ENCODE measurements around the gene OR4P4.

The OR4P4 gene

DNA sequence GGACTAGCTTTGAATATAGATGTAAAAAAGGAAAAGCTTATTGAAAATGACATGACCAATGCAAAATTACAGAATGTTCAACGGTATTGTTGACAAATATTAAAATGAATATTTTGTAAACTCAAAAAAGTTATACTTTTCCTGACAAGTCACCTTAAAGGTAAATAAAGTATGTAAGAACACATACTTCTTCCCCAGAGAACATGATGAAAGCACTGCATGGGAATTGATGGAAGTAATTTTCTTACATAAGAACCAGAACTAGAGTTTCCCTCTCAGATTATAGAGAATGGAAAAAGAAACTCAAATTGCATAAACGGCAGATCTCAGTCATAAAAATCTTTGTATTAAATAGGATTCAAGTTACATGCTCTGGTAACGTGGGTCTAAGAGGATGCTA, at the start of gene OR4P4:
OR4P4 (plus strand) TSS at position 301 of the 400 bp plus-strand sequence.
- DNase-seq (ENCODE audit: low read depth, low spot score): no peak

DNA sequence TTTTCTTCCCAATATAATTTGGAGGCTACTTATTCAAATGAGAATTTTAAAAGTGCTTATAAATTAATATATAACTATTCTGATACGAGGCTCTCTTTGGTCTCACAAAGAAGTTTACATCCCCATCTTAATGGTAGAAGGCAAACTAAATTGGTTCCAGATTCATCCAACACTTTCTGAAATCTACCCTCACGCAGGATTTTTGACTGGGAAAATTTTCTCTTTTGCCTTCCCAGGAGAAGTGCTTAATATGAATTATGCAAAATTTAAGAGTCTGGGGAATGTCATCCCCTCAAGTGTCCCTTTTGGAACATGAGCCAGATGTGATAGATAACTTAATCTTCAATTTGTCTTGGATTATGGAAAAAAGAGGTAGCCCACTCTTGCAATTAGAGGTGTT, 27.4 kb upstream of the OR4P4 start, which contains the start of gene OR4C11:
OR4C11 (minus strand) TSS at position 101 of the 400 bp plus-strand sequence. CDS start 3,272 bp downstream, outside the sequence.
- no peak for DNase-seq (ENCODE audit: low read depth, low spot score)

- DNase-seq (ENCODE audit: low read depth, low spot score): no peak
These were observed 10.4 kb upstream of the OR4P4 start for GRCh38 chr11:55624531-55624930.

DNA sequence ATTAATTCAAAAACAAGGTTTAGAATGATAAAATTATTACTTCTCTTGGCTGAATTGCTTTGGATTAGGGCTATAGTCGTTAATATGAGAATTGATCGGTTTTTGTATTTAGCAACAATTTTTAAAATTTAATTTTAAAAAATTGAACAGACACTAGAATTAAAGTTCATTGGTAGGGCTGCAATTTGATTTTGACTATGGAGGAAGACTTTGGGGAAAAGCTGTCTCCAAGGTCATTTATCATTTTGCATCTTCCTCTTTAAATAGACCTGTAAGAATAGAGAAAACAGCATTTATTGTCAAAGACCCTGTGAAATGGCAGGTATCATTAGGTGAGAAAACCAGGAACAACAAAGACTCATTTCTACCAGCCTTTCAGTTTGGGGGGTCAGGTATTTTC, 13.1 kb downstream of the OR4P4 start, which contains the start of gene OR4S2:
OR4S2 (plus strand) TSS at position 301 of the 400 bp plus-strand sequence. CDS start 2,577 bp downstream, outside the sequence.
- no peak for DNase-seq (ENCODE audit: low read depth, low spot score)

- no peak for DNase-seq (ENCODE audit: low read depth, low spot score)
These were observed 17.6 kb downstream of the OR4P4 start for GRCh38 chr11:55652560-55652959.

DNA sequence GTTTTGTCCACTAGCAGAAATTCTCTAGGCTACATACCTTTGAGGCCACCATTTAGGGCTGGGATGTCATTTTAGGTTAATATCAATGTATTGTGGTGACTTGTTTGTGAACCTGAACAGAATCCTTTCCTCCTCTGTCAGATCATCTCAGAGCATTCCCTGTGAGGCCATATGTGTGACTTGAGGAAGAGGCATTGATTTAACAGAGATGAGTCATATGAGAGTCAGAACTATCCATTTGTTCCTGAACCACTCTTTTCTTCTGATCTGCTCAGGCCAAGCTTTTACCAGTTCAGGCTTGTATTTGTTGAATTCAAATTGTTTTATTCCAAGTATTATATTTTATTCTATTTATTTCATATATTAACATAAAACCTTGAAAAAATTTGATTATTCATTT, 20.2 kb downstream of the OR4P4 start:
- no peak for DNase-seq (ENCODE audit: low read depth, low spot score)

- no peak for DNase-seq (ENCODE audit: low read depth, low spot score)
These were observed 23.2 kb downstream of the OR4P4 start for GRCh38 chr11:55658031-55658573.

DNA sequence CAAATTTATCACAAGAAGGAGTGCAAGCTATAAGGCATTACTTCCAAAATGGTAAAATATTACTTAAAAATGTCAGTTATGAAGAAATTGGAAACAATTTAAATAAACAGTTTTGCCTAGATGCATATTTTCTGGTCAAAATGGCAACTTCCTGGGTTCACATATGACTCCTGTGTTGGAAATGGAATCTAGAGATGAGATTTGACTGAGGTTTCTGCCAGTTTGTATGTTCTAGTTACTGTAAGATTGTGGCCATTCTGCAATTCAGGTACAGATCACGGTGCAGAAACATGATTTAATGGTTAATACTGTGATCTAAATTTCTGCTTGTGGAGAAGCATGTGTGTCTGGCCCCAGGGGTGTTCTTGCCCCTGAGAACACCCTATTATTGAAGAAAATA, 23.7 kb downstream of the OR4P4 start:
- DNase-seq (ENCODE audit: low read depth, low spot score): no peak

- no peak for DNase-seq (ENCODE audit: low read depth, low spot score)
These were observed 27.0 kb downstream of the OR4P4 start, which contains the start of gene OR4C6 for GRCh38 chr11:55661901-55662300. Gene OR4C6 (plus strand): TSS chr11:55662201. CDS start chr11:55665167, 2,966 bp downstream.

- no peak for DNase-seq (ENCODE audit: low read depth, low spot score)
These were observed 34.5 kb downstream of the OR4P4 start for GRCh38 chr11:55669376-55669775.

- DNase-seq (ENCODE audit: low read depth, low spot score): no peak
These were observed 38.9 kb downstream of the OR4P4 start for GRCh38 chr11:55673860-55674259.
